Measurements from ENCODE around the gene SPRYD3. TPM values are rescaled to one million over a fixed set of nuclear protein-coding genes. Genes with fewer than 3 reads are reported as not detected.
"Not testable (repeated sequence)": the region's sequence is repeated elsewhere in the genome, so short reads cannot be mapped to it uniquely, and the experiment has no call there.

The SPRYD3 gene
- total RNA-seq, 1 donor from 2014 or later: 5.4 TPM

DNA sequence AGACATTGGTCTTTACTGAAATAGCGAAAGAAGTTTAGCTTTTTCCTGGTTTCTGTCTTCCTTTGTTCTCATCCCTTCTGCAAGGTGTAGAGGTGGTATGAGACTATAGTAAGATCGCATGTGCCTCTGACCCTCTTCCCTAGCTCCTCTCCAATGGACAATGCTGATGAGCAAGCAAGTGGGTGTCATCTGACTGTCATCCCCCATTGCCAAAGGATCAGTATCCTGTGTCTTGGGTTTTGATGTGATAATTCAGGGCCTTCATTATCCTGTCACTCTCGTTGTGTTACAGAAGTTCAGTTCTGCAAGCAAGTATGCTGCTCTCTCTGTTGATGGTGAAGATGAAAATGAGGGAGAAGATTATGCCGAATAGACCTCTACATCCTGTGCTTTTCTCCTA lies 39.3 kb downstream of the SPRYD3 start:
- TF ChIP-seq EZH2phosphoT487 (IDR thresholded peaks at IDR 0.05): no peak
- TF ChIP-seq, protein P1, sequence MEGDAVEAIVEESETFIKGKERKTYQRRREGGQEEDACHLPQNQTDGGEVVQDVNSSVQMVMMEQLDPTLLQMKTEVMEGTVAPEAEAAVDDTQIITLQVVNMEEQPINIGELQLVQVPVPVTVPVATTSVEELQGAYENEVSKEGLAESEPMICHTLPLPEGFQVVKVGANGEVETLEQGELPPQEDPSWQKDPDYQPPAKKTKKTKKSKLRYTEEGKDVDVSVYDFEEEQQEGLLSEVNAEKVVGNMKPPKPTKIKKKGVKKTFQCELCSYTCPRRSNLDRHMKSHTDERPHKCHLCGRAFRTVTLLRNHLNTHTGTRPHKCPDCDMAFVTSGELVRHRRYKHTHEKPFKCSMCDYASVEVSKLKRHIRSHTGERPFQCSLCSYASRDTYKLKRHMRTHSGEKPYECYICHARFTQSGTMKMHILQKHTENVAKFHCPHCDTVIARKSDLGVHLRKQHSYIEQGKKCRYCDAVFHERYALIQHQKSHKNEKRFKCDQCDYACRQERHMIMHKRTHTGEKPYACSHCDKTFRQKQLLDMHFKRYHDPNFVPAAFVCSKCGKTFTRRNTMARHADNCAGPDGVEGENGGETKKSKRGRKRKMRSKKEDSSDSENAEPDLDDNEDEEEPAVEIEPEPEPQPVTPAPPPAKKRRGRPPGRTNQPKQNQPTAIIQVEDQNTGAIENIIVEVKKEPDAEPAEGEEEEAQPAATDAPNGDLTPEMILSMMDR (IDR thresholded peaks at IDR 0.05): no peak
- TF ChIP-seq EZH2 (IDR thresholded peaks at IDR 0.05): no peak
- H3K27ac Mint-ChIP-seq: no peak overlapping the region
- no peak overlapping the region for H3K4me2 ChIP-seq
- peaks cover 6% of the 10 kb centered on the region for H3K27me3 Mint-ChIP-seq (ENCODE audit: insufficient read depth, low read depth)
- no peaks in the 10 kb centered on the region for H3K9me3 Mint-ChIP-seq
- peaks cover 16% of the 10 kb centered on the region for H3K4me1 ChIP-seq
- H3K27me3 ChIP-seq: peaks cover 4% of the 10 kb centered on the region
- H3K9me3 ChIP-seq (ENCODE audit: low read depth): no peaks in the 10 kb centered on the region
- H3K27ac ChIP-seq: no peak overlapping the region
- no peak overlapping the region for H3K4me3 Mint-ChIP-seq
- H4K20me1 ChIP-seq (ENCODE audit: low read depth): peaks cover 33% of the 10 kb centered on the region
- peaks cover 24% of the 10 kb centered on the region for H3K36me3 Mint-ChIP-seq
- no peak overlapping the region for H2AFZ ChIP-seq (replicated peaks)
- H3K36me3 ChIP-seq: peaks cover 7% of the 10 kb centered on the region
- no peak overlapping the region for H3K4me3 ChIP-seq
- no peak for DNase-seq (ENCODE audit: low spot score)
- no peak overlapping the region for H3K9ac ChIP-seq
- H3F3A ChIP-seq (ENCODE audit: low read depth): peaks cover 63% of the 10 kb centered on the region
- H3K79me2 ChIP-seq (ENCODE audit: low read depth): no peaks in the 10 kb centered on the region
- H3K4me1 Mint-ChIP-seq: peaks cover 7% of the 10 kb centered on the region

DNA sequence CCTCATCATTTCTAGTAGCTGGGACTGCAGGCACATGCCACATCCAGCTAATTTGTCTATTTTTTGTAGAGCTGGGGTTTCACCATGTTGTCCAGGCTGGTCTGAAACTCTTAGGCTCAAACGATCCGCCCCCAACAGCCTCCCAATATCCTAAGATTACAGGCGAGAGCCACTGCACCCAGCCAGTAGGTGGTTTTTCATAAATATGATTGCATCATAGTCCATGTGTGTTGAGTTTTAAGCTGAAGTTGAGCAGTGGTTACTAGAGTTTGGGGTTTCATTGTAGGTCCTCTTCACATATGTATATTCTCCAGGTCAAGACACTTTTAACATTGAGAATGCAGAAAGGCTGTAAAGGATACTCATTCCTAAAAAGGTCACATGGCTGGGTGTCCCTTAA lies 42.4 kb downstream of the SPRYD3 start:
- Mint-ChIP-seq H3K9me3 (no peaks in the 10 kb centered on the region), H3K27ac (no peak overlapping the region), H3K4me3 (no peak overlapping the region), H3K36me3 (peaks cover 31% of the 10 kb centered on the region), H3K4me1 (no peaks in the 10 kb centered on the region), H3K27me3 (ENCODE audit: insufficient read depth, low read depth) (peaks cover 2% of the 10 kb centered on the region)
- no peak overlapping the region for H3K4me2 ChIP-seq
- H3K4me3 ChIP-seq: no peak overlapping the region
- peaks cover 59% of the 10 kb centered on the region for H3F3A ChIP-seq (ENCODE audit: low read depth)
- no peak overlapping the region for H3K9ac ChIP-seq
- TF ChIP-seq EZH2 (IDR thresholded peaks at IDR 0.05): no peak
- no peak for TF ChIP-seq EZH2phosphoT487 (IDR thresholded peaks at IDR 0.05)
- TF ChIP-seq, protein P1 (IDR thresholded peaks at IDR 0.05): no peak
- no peak for DNase-seq (ENCODE audit: low spot score)
- no peaks in the 10 kb centered on the region for H3K27me3 ChIP-seq
- no peaks in the 10 kb centered on the region for H3K4me1 ChIP-seq
- H3K9me3 ChIP-seq (ENCODE audit: low read depth): no peaks in the 10 kb centered on the region
- peaks cover 12% of the 10 kb centered on the region for H3K36me3 ChIP-seq
- H3K27ac ChIP-seq: no peak overlapping the region
- no peak overlapping the region for H2AFZ ChIP-seq (replicated peaks)
- peaks cover 31% of the 10 kb centered on the region for H4K20me1 ChIP-seq (ENCODE audit: low read depth)
- no peaks in the 10 kb centered on the region for H3K79me2 ChIP-seq (ENCODE audit: low read depth)

DNA sequence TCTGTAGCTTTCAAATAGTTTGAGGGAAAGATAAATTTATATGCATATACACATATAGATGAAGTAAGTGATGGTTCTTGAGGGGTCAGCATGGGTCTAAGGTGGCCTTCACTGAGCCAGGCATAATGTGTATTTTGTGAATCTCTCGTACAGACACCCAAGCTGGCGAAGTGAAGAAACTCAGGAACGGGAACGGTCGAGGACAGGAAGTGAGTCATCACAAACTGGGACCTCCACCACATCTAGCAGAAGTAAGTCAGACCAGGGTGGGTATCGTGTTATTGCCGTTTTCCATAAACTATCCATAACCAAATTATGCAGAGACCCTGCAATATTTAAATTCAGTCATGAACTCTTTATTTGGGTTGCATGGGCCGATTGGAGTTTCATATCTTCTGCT lies 44.7 kb downstream of the SPRYD3 start:
- Histone ChIP-seq H3K4me1 (no peaks in the 10 kb centered on the region), H3K27ac (no peak overlapping the region), H3K9ac (no peak overlapping the region), H2AFZ (replicated peaks) (no peak overlapping the region), H3F3A (ENCODE audit: low read depth) (peaks cover 65% of the 10 kb centered on the region), H3K36me3 (peaks cover 26% of the 10 kb centered on the region), H3K4me2 (no peak overlapping the region), H3K9me3 (ENCODE audit: low read depth) (no peaks in the 10 kb centered on the region), H3K27me3 (no peaks in the 10 kb centered on the region), H3K79me2 (ENCODE audit: low read depth) (peaks cover 14% of the 10 kb centered on the region), H3K4me3 (no peak overlapping the region), H4K20me1 (ENCODE audit: low read depth) (peaks cover 46% of the 10 kb centered on the region)
- H3K9me3 Mint-ChIP-seq: no peaks in the 10 kb centered on the region
- no peak for DNase-seq (ENCODE audit: low spot score)
- H3K36me3 Mint-ChIP-seq: peaks cover 38% of the 10 kb centered on the region
- no peaks in the 10 kb centered on the region for H3K27me3 Mint-ChIP-seq (ENCODE audit: insufficient read depth, low read depth)
- no peak overlapping the region for H3K4me3 Mint-ChIP-seq
- no peak overlapping the region for H3K27ac Mint-ChIP-seq
- TF ChIP-seq EZH2 (IDR thresholded peaks at IDR 0.05): no peak
- no peak for TF ChIP-seq EZH2phosphoT487 (IDR thresholded peaks at IDR 0.05)
- TF ChIP-seq, protein P1 (IDR thresholded peaks at IDR 0.05): no peak
- H3K4me1 Mint-ChIP-seq: no peaks in the 10 kb centered on the region

DNA sequence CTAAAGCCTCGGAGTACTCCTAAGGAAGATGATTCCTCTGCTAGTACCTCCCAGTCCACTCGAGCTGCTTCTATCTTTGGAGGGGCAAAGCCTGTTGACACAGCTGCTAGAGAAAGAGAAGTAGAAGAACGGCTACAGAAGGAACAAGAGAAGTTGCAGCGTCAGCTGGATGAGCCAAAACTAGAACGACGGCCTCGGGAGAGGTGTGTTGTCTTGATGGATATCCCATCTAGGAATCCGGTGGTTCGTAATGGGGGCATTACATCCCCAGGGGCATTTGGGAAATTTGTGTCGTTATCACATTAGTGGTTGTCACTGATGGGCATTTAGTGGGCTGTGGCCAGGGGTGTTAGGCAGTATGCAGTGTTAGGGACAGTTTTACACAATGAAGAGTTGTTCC lies 45.4 kb downstream of the SPRYD3 start:
- H3K9ac ChIP-seq; H3K4me2 ChIP-seq; H3K9me3 Mint-ChIP-seq; H3K27me3 ChIP-seq; H3K4me1 ChIP-seq; H3K4me3 ChIP-seq; H3K27me3 Mint-ChIP-seq (ENCODE audit: insufficient read depth, low read depth); H2AFZ ChIP-seq (replicated peaks); H3K27ac ChIP-seq; H3K27ac Mint-ChIP-seq; DNase-seq (ENCODE audit: low spot score); H3K9me3 ChIP-seq (ENCODE audit: low read depth); H3K4me3 Mint-ChIP-seq; H3K4me1 Mint-ChIP-seq: not testable (repeated sequence)
- peaks cover 43% of the 10 kb centered on the region for H4K20me1 ChIP-seq (ENCODE audit: low read depth)
- H3F3A ChIP-seq (ENCODE audit: low read depth): peaks cover 61% of the 10 kb centered on the region
- H3K36me3 Mint-ChIP-seq: peaks cover 39% of the 10 kb centered on the region
- peaks cover 26% of the 10 kb centered on the region for H3K36me3 ChIP-seq
- H3K79me2 ChIP-seq (ENCODE audit: low read depth): peaks cover 14% of the 10 kb centered on the region
